HG02642 (cell line): ENCODE measurements around the gene HDAC5.

Experiments
- ATAC-seq: cut with Tn5 transposase; IDR thresholded peaks from one replicate; pipeline ENCODE4 v1.9.1; 2021; ENCODE audit warnings: mild to moderate bottlenecking; ENCODE audit not compliant: unreplicated experiment, poor library complexity

The HDAC5 gene

GRCh38 chr17:44091200-44091997 lies 32.0 kb downstream of the HDAC5 start:
- ATAC-seq: no peak

- ATAC-seq: no peak
These were observed 35.2 kb downstream of the HDAC5 start for GRCh38 chr17:44088254-44088653.

- no peak for ATAC-seq
These were observed 36.1 kb downstream of the HDAC5 start for GRCh38 chr17:44087319-44087718.

GRCh38 chr17:44086364-44087311 lies 36.8 kb downstream of the HDAC5 start:
- ATAC-seq: no peak

GRCh38 chr17:44085908-44086307 lies 37.5 kb downstream of the HDAC5 start:
- ATAC-seq: no peak

GRCh38 chr17:44084921-44085320 lies 38.5 kb downstream of the HDAC5 start:
- no peak for ATAC-seq

GRCh38 chr17:44084131-44084538 lies 39.3 kb downstream of the HDAC5 start:
- ATAC-seq: no peak

GRCh38 chr17:44083250-44083849 lies 40.1 kb downstream of the HDAC5 start:
- ATAC-seq: no peak

- no peak for ATAC-seq
These were observed 41.0 kb downstream of the HDAC5 start for GRCh38 chr17:44082256-44082927.

GRCh38 chr17:44081681-44082080 lies 41.8 kb downstream of the HDAC5 start:
- ATAC-seq: no peak

- no peak for ATAC-seq
These were observed 43.3 kb downstream of the HDAC5 start for GRCh38 chr17:44079877-44080821.

- ATAC-seq: no peak
These were observed 45.0 kb downstream of the HDAC5 start for GRCh38 chr17:44078412-44078811.

- no peak for ATAC-seq
These were observed 45.9 kb downstream of the HDAC5 start for GRCh38 chr17:44077595-44077909.

- ATAC-seq: no peak
These were observed 46.5 kb downstream of the HDAC5 start for GRCh38 chr17:44076716-44077594.

GRCh38 chr17:44075598-44076293 lies 47.7 kb downstream of the HDAC5 start:
- ATAC-seq: no peak

GRCh38 chr17:44074911-44075285 lies 48.5 kb downstream of the HDAC5 start:
- ATAC-seq: no peak

- ATAC-seq: no peak
These were observed 49.1 kb downstream of the HDAC5 start for GRCh38 chr17:44074231-44074910.
